Measurements from ENCODE around the gene THRAP3.
A peak's percentile ranks its signal among the peaks of the same experiment; 100 is the strongest.

The THRAP3 gene

GRCh38 chr1:36304970-36305914 lies 81.0 kb downstream of the THRAP3 start:
- no peaks in the 10 kb centered on the region for H3K27me3 Mint-ChIP-seq
- DNase-seq (no peak), ATAC-seq (replicated peaks) (no peak)
- no peaks in the 10 kb centered on the region for H3K9me3 Mint-ChIP-seq
- peak overlapping the region; percentile 88 to 95 for H3K4me3 Mint-ChIP-seq
- H3K36me3 Mint-ChIP-seq (ENCODE audit: insufficient read depth), result peaks cover 57% of the 10 kb centered on the region
- H3K4me1 Mint-ChIP-seq (ENCODE audit: low read depth in 2 of 2), result peaks cover 9 to 12% of the 10 kb centered on the region in 2 donors
- H3K27ac Mint-ChIP-seq, result peak overlapping the region in 1 of 2 donors; percentile 90

GRCh38 chr1:36305915-36306209 lies 81.6 kb downstream of the THRAP3 start:
- Mint-ChIP-seq H3K27ac (peak overlapping the region in 1 of 2 donors; percentile 90), H3K36me3 (ENCODE audit: insufficient read depth) (peaks cover 57% of the 10 kb centered on the region), H3K4me1 (ENCODE audit: low read depth in 2 of 2) (peaks cover 9 to 12% of the 10 kb centered on the region in 2 donors), H3K27me3 (no peaks in the 10 kb centered on the region), H3K4me3 (peak overlapping the region; percentile 88 to 95), H3K9me3 (no peaks in the 10 kb centered on the region)
- ATAC-seq (replicated peaks), result no peak
- DNase-seq, result no peak

GRCh38 chr1:36306210-36306901 lies 82.1 kb downstream of the THRAP3 start, which contains the start of gene SH3D21:
Gene SH3D21, plus strand, starts transcription at chr1:36306368. Its CDS starts 53 bp downstream, at chr1:36306421.
- no peaks in the 10 kb centered on the region for H3K27me3 Mint-ChIP-seq
- H3K9me3 Mint-ChIP-seq, result no peaks in the 10 kb centered on the region
- DNase-seq (peak; percentile 29 to 39 (median 37)), ATAC-seq (replicated peaks) (peak; percentile 50)
- H3K4me3 Mint-ChIP-seq, result peak within 1 kb of the TSS; percentile 88 to 95
- H3K36me3 Mint-ChIP-seq (ENCODE audit: insufficient read depth), result peaks cover 54% of the 10 kb centered on the region
- peaks cover 9 to 12% of the 10 kb centered on the region in 2 donors for H3K4me1 Mint-ChIP-seq (ENCODE audit: low read depth in 2 of 2)
- H3K27ac Mint-ChIP-seq, result peak within 1 kb of the TSS; percentile 56 to 90

- peaks cover 9 to 12% of the 10 kb centered on the region in 2 donors for H3K4me1 Mint-ChIP-seq (ENCODE audit: low read depth in 2 of 2)
- no peaks in the 10 kb centered on the region for H3K9me3 Mint-ChIP-seq
- DNase-seq (peak; percentile 90 to 95 (median 95)), ATAC-seq (replicated peaks) (peak; percentile 95)
- peak overlapping the region; percentile 88 to 95 for H3K4me3 Mint-ChIP-seq
- H3K36me3 Mint-ChIP-seq (ENCODE audit: insufficient read depth), result peaks cover 50% of the 10 kb centered on the region
- H3K27me3 Mint-ChIP-seq, result no peaks in the 10 kb centered on the region
- peak overlapping the region; percentile 56 to 90 for H3K27ac Mint-ChIP-seq
Measured at GRCh38 chr1:36306902-36307456, 82.7 kb downstream of the THRAP3 start.

DNA sequence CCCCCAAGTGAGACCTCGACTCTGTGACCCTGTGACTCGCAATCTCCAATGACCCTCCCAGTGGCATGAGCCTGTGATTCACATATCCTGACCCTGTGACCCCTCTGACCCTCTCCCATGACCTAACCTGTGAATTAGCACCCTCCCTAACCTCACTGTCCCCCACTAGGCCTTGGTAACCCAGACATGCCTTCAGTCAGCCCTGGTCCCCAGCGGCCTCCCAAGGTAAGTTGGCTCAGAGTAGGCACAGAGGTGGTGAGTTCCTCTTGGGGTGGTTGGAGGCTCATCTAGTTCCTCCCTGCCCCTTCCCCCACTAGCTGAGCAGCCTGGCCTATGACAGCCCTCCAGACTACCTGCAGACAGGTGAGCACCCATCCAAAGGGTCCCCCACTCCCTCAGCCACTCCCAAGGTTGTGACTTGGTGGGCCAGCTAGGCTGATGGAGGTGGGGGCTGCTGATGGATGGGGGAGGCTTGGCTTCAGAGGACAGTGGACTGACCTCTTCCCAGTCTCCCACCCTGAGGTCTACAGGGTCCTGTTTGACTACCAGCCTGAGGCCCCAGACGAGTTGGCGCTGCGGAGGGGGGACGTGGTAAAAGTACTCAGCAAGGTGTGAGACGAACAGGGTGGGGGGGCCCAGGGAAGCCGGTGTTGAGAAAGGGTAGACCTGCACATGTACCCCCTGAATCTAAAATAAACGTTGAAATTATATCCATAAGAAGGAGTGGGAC lies 83.5 kb downstream of the THRAP3 start:
- Mint-ChIP-seq H3K4me1 (ENCODE audit: low read depth in 2 of 2) (peaks cover 9 to 12% of the 10 kb centered on the region in 2 donors), H3K4me3 (peak overlapping the region; percentile 88 to 95), H3K27me3 (no peaks in the 10 kb centered on the region), H3K27ac (no peak overlapping the region), H3K9me3 (no peaks in the 10 kb centered on the region), H3K36me3 (ENCODE audit: insufficient read depth) (peaks cover 42% of the 10 kb centered on the region)
- ATAC-seq (replicated peaks) (no peak), DNase-seq (no peak)

DNA sequence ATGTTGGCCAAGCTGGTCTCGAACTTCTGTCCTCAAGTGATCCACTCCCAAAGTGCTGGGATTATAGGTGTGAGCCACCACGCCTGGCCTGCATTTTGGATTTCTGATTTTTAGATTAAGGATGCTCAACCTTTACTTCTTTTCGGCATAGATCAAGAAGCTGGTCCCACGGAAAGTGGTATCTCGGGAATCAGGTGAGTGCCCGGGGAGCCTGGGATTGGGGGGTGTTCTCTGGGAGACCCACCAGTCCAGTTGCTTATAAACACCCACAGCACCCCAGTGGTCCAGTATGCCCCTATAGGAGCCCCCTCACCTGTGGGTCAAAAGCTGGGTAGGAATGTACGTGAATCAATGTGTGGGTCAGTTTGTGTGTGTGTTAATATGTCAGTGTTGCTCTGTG lies 85.2 kb downstream of the THRAP3 start:
- Mint-ChIP-seq H3K4me1 (ENCODE audit: low read depth in 2 of 2) (peaks cover 9 to 12% of the 10 kb centered on the region in 2 donors), H3K4me3 (no peak overlapping the region), H3K9me3 (no peaks in the 10 kb centered on the region), H3K27me3 (no peaks in the 10 kb centered on the region), H3K27ac (no peak overlapping the region), H3K36me3 (ENCODE audit: insufficient read depth) (peaks cover 27% of the 10 kb centered on the region)
- no peak for ATAC-seq (replicated peaks)
- DNase-seq, result no peak

GRCh38 chr1:36320291-36320761 lies 96.1 kb downstream of the THRAP3 start:
- peak overlapping the region; percentile 49 to 77 for H3K27ac Mint-ChIP-seq
- ATAC-seq (replicated peaks) (no peak), DNase-seq (no peak)
- H3K27me3 Mint-ChIP-seq, result no peaks in the 10 kb centered on the region
- peaks cover 16 to 19% of the 10 kb centered on the region in 2 donors for H3K4me1 Mint-ChIP-seq (ENCODE audit: low read depth in 2 of 2)
- H3K36me3 Mint-ChIP-seq (ENCODE audit: insufficient read depth), result peaks cover 13% of the 10 kb centered on the region
- H3K9me3 Mint-ChIP-seq, result no peaks in the 10 kb centered on the region
- H3K4me3 Mint-ChIP-seq, result peak overlapping the region; percentile 73 to 88

DNA sequence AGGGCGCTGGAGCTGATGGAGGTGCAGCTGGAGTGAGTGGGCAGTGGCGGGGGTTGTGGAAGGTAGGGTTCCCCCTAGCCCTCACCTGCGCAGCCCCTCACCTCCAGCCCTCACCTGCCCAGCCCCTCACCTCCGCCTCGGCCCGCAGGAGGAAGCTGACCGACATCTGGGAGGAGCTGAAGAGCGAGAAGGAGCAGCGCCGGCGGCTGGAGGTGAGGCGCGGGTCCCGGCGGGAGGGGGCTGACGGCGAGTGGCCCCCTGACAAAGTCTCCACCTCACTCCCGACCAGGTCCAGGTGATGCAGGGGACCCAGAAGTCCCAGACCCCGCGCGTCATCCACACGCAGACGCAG lies 96.5 kb downstream of the THRAP3 start:
- Mint-ChIP-seq H3K4me1 (ENCODE audit: low read depth in 2 of 2) (peaks cover 16 to 19% of the 10 kb centered on the region in 2 donors), H3K27ac (peak overlapping the region; percentile 49 to 77), H3K36me3 (ENCODE audit: insufficient read depth) (peaks cover 13% of the 10 kb centered on the region), H3K4me3 (peak overlapping the region; percentile 73 to 88), H3K9me3 (no peaks in the 10 kb centered on the region), H3K27me3 (no peaks in the 10 kb centered on the region)
- DNase-seq (no peak), ATAC-seq (replicated peaks) (no peak)

DNA sequence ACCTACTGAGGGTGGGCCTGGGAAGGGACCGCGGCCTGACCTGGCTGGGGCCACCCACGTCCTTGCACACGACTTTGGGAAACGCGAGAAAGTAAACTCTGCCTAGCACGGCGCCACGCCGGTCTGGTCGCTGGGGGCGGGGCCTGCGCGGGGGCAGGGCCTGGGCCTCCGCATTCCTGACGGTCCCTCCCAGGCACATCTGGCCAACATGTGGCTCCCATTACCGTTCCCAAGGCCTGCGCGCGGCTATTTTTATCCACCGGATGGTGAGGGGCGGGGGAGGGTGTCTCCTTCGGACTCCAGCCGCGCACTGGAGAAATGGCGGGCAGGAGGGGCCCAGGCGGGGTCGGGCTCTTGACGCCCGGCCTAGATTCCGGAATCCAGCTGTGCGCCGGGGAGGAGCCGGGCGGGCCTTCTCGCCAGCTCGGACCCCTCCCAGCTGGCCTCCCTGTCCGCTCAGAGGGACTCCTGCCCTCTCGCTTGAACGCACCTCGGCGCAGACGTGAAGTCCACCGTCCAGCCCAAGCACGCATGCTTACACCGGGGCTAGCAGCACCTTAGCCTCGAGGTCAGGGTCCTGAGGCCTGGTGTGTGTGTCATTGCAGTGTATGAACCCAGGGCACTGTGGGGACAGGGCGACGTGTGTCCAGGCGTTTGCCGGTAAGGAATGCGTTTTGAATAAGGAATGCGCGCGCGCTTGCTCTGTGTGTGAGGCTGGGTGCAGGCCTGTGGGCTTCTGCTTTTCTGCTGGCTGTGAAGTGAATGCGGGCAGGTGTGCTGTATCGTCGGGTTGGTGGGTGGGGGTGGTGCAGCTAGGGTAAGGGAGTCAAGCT lies 97.1 kb downstream of the THRAP3 start:
- DNase-seq (no peak), ATAC-seq (replicated peaks) (peak; percentile 33)
- Mint-ChIP-seq H3K4me3 (peak overlapping the region; percentile 73 to 88), H3K36me3 (ENCODE audit: insufficient read depth) (peaks cover 13% of the 10 kb centered on the region), H3K4me1 (ENCODE audit: low read depth in 2 of 2) (peaks cover 16 to 20% of the 10 kb centered on the region in 2 donors), H3K27me3 (no peaks in the 10 kb centered on the region), H3K9me3 (no peaks in the 10 kb centered on the region), H3K27ac (peak overlapping the region in 1 of 2 donors; percentile 77)

DNA sequence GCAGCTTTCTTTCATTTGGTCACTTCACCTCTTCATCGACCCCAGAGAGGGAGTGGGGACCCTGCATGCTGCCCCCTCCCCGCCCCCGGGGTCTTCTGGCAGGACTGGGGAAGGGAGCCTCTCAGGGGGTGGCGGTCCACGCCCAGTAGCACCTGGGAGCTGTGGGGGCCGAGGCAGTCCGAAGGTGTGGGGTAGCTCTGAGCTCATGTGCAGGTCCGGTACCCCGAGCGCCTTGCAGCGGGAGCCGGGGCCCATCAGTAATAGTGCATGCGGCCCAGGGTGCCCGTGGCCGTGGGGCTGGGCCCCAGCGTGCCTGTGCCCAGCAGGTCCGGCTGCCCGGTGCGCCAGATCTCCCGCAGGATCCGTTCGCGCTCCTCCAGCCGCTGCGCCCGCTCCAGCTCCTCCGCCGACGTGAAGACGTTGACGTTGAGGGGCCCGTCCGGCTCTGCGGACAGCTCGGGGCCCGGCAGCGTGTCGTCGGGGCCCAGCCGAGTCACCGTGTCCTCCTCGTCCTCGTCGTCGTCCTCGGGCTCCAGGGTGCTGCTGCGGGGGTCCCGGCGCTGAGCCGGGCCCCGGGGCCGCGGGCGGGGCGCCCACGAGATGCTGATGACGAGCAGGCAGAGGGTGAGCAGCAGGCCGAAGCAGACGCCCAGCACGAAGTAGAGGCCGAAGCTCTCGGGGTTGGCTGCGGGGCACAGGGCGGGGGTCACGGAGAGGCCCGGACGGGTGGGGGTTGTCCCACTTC lies 98.0 kb downstream of the THRAP3 start:
- ATAC-seq (replicated peaks), result no peak
- Mint-ChIP-seq H3K27ac (peak overlapping the region; percentile 38 to 41), H3K4me3 (peak overlapping the region; percentile 70 to 82)

DNA sequence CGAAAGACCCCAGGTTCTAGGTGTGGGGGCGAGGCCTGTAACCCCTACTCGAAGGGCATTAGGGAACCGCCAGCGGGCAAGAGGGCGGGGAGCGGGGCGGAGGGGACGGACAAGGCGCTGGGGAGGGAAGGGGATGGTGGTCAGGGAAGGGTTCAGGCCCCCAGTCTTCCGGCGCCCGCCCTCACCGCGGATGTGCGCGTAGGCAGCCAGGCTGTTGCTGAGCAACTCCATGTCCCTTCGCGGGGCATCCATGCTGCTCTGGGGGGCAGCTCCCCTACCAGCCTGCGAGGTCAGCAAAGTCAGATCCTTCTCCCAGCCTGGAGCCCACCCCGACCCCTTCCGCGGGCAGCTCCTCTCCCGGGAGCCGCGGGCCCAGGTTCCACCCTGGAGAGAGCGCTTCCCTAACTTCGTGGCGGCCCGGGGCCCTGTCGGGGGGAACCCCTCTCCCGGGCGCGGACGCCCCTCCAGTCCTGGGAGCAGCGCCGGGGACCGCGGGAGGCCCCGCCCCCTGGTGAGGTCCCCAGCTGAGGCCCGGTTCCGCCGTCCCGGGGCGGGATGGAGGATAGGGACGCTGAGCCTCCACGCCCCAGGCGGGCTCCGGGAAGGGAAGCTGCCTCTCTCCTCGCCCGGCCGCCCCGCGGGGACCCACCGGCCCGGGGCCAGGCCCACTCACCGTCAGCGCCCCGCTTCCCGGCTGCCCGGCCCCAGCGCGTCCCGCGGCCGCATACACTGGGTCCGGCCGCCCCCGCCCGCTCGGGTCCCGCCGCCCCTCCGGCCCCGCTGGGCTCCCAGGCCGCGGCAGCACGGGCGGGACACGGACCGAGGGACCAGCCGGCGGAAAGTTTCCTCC lies 98.8 kb downstream of the THRAP3 start:
- peak overlapping the region; percentile 81 to 82 for H3K4me3 Mint-ChIP-seq
- peaks cover 21 to 23% of the 10 kb centered on the region in 2 donors for H3K4me1 Mint-ChIP-seq (ENCODE audit: low read depth in 2 of 2)
- H3K27ac Mint-ChIP-seq, result peak overlapping the region; percentile 38 to 41
- H3K9me3 Mint-ChIP-seq, result no peaks in the 10 kb centered on the region
- H3K36me3 Mint-ChIP-seq (ENCODE audit: insufficient read depth), result peaks cover 13% of the 10 kb centered on the region
- no peaks in the 10 kb centered on the region for H3K27me3 Mint-ChIP-seq
- peak; percentile 25 to 38 (median 32) for DNase-seq
- ATAC-seq (replicated peaks), result peak; percentile 69

More for the DNA sequence above, 98.0 kb downstream of the THRAP3 start:
- Mint-ChIP-seq H3K27me3 (no peaks in the 10 kb centered on the region), H3K9me3 (no peaks in the 10 kb centered on the region), H3K4me1 (ENCODE audit: low read depth in 2 of 2) (peaks cover 21 to 23% of the 10 kb centered on the region in 2 donors), H3K36me3 (ENCODE audit: insufficient read depth) (peaks cover 13% of the 10 kb centered on the region)
- DNase-seq, result no peak

Measured in effector memory CD8-positive, alpha-beta T cell (primary cell).